SU-DHL-6 (cell line): ENCODE data around the gene MLLT10.

Experiments used
- EZH2phosphoT487 ChIP-seq: fragments of 200-600 bp; sonication (generic), shearing (Covaris generic); conservative IDR thresholded peaks from 2 replicates; pipeline ENCODE4 v1.6.1; 2018; ENCODE audit warnings: mild to moderate bottlenecking, antibody characterized with exemption, low read length, moderate library complexity, mixed read lengths
- TF ChIP-seq, protein P1 (sequence below): fragments of 200-600 bp; sonication (generic); IDR thresholded peaks from one replicate; pipeline ENCODE4 v1.5.1; 2017; ENCODE audit warnings: antibody characterized with exemption, mild to moderate bottlenecking, low read length, moderate library complexity; ENCODE audit not compliant: insufficient read depth, poor library complexity, severe bottlenecking

DNA sequence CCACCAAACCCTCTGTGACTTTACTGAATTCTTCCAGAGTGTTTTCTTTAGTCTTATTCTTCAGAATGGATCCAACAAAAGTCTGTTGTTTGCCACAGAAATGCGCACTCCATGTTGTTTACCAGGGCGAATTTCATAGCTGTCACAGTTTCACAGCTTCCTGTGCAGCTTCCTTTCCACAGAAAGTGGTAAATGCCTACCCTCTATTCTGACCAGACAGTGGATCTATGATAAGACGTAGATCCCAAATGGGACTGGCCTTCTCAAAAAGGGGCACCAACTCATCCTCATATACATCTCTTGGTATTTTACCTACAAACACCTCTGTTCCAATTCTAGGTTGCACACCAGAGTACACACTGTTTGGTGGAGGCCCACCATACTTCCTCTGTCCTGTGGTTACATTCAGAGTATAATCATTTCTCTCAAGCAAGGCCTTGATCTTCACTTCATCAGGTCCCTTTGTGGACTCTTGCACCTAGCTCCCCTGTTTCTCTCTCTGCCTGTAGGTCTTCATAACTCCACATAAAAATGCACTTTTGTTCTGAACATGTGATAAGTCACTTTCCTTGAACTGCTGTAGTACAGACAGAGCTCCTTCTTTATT is 91.7 kb downstream of the MLLT10 start:
- TF ChIP-seq, protein P1, sequence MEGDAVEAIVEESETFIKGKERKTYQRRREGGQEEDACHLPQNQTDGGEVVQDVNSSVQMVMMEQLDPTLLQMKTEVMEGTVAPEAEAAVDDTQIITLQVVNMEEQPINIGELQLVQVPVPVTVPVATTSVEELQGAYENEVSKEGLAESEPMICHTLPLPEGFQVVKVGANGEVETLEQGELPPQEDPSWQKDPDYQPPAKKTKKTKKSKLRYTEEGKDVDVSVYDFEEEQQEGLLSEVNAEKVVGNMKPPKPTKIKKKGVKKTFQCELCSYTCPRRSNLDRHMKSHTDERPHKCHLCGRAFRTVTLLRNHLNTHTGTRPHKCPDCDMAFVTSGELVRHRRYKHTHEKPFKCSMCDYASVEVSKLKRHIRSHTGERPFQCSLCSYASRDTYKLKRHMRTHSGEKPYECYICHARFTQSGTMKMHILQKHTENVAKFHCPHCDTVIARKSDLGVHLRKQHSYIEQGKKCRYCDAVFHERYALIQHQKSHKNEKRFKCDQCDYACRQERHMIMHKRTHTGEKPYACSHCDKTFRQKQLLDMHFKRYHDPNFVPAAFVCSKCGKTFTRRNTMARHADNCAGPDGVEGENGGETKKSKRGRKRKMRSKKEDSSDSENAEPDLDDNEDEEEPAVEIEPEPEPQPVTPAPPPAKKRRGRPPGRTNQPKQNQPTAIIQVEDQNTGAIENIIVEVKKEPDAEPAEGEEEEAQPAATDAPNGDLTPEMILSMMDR: no peak
- no peak for TF ChIP-seq EZH2phosphoT487
